GM19372 (cell line): Measurements from ENCODE around the gene DNAH9.

Experiments
- ATAC-seq: cut with Tn5 transposase; IDR thresholded peaks from one replicate; pipeline ENCODE4 v1.9.1; 2021; ENCODE audit warnings: mild to moderate bottlenecking, low read depth, moderate library complexity; ENCODE audit not compliant: unreplicated experiment

The DNAH9 gene

DNA sequence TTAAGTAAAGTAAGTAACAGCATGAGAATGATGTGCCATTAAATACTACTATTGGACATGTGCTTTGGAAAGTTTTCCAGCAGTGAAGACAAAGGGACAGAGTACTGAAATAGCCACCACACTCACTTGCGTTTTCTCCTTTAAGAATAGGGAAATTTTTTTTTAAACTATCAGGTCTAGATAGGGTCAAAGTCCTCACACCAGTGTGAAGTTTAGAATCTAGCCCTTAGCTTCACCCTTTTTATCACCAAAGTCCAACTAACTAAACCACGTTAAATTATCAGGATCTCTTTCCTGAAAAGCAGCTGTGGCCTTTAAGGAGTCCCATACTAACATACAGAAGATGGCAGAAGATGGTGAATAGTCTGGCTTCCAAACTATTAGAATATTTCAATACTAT, 218.1 kb downstream of the DNAH9 start:
- no peak for ATAC-seq

DNA sequence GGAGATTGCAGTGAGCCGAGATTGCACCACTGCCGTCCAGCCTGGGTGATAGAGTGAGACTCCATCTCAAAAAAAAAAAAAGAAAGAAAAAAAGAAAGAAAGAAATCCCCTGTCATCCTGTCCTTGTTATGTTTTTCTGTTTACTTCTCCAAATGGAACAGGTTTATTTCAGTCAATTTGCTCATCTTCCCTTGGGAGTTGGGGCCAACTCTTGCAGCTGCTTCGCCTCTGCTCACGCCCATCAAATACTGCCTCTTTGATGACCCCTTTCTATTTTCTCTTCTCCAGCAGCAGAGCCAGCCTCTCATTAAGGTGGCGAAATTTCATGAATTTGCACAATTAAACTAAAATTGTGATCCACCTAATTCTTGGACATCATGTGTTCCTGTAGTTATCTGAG, 225.6 kb downstream of the DNAH9 start:
- ATAC-seq = no peak

DNA sequence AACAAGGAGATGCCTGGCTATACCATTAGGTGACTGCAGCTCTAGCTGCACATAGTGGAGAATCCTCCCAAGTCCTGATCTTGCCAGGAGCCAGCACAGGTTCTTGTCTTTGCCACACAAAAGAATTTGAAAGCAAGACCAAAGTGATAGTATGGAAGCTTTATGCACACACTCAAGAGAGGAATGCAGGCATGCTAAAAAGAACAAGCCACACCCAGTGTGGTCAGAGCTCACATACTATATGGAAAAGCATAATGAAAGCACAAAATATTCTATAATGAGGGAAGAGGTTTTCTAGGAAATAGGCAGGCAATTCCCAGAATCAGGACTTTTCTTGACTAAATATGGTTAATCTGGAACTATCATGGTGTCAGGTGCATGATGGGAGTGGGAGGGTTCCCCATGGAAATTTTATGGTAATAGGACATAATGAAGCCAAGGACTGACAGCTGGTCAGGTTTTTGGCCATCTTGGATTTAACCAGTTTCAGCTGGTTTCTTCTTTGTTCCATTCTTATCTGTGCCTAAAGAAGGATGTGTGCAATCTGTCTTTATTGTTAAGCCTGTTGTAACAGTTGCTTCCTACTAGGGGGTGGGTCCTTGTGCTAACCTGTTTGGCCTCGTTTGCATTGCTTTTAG, 227.4 kb downstream of the DNAH9 start:
- no peak for ATAC-seq

DNA sequence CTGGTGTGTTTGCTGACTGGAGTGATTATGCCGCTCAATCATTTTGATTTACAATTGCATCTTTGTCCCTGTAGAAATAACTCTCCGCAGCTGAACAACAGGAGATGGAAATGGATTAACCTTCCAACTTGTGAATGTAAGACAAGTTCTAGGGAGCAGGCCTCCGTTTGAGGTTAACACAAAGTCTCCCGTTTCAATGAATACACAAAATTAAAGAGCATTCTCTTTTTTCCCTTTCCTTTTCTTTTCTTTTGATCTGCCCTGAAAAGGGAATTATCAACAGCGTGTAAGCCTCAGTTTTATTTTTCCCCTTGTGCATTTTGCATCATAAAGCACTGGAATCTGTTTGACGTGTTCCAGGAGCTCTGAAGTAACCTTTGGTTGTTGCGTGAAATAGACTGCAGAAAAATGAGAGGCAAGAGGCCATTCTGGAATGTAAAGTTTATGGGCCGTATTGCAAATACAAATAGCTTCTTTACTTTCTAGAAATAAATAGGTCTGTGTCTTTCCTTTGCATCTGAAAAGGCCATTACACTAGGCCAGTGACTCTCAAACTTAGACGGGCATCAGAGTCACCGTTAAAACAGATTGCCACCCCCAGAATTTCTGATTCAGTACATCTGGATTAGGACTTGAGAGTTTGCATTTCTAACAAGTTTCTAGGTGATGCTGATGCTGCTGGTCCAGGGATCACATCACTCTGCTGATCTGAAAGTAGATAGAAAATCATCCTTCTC, 234.3 kb downstream of the DNAH9 start:
- no peak for ATAC-seq

DNA sequence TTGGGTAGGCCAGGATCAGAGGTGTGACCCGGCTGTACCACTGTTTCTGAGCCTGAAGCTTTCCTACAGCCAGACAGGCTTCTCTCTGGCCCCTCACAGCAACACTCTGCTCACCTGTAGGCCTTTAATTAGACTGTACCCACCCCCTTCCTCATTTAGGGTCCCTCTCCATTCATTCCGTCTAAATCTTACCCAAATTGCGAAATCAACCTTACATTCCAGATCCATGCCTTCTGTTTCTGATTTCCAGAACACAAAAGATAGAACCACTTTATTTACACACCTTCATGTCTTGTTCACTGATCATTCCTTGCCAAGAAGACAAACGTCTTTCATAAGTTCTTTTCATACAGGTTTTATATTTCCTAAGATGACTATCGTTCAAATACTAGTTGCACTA, 238.2 kb downstream of the DNAH9 start:
- no peak for ATAC-seq

DNA sequence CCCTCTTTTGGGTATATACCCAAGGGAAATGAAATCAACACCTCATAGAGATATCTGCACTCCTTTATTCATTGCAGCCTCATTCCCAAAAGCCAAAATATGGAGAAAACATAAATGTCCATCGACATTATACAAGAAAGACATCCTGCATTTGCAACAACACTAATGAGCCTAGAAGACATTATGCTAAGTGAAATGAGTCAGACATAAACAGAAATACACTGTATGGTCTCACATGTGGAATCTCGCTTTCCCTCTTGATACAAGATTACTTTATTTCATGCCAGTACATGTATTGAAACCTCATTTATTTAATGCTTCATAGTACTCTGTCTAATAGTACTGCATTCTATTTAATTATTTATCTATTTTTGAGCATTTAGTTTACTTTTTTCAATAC, 241.8 kb downstream of the DNAH9 start:
- ATAC-seq = no peak

DNA sequence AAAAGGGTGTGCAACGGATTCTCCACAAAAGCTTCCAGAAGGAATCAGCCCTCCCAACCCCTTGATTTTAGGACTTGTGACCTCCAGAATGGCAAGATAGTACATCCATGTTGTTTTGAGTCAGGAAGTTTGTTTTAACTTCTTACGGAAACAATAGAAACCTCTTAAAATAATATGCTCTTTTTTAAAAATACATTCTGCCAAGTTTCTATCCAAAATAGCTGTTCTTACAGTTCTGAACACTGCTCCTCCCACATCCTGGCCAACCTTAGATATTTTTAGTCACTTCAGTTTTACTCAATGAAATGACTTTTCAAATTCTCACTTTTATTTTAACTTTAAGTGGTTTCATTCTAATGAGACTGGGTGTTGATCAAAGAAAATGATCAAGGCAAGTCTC, 242.6 kb downstream of the DNAH9 start:
- no peak for ATAC-seq

DNA sequence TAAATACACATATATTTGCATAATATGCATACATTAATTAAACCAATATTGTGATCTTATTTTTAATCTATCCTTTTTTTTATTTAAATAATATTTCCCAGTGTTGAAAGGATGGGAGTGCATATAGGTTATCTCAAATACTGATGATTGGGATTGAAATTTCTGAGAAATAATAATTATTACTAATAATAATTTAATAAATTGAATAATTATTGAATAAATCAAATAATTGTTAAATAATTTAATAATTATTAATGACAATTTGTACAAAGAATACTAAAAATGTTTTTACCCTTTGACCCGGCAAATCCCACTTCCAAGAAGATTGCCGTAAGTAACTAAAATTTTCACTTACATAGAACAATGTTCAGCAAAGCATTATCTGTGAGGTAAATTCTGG, 250.1 kb downstream of the DNAH9 start:
- ATAC-seq = no peak

DNA sequence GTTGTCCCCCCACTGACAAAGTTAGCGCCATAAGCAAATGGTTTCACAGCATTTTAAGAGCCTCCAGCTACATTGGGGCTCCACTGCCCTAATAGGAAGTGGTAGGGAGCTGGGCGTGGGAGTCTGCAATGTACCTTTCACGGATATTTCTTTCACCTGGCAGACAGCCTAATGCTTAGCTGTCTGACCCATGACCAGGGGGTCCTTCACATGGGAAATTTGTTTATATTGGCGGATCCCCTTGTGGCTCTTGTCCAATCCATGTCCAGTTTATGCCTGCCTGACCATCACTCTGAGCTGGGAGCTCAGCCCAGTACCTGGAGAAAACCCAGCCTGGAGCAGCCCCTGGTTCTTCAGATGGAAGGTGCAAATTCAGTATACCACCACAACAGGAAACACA, 254.0 kb downstream of the DNAH9 start:
- no peak for ATAC-seq

DNA sequence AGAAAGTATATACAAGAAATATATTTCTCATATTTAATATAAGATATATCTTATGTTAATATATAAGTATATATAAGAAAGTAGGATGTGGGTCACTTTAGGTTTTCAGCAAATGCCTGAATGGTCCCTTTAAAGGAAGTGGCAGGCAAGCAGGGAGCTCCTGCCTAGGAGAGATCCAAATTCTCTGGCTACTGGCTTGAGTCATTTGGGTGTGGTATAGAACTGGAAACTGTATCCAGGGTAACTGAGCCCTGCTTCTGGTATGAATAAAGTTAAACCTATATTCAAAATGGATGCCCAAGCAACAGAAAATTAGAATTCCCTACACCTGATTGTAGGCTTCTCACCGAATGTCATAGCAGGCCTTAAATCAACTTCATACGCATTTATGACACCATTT, 254.6 kb downstream of the DNAH9 start:
- ATAC-seq = no peak

DNA sequence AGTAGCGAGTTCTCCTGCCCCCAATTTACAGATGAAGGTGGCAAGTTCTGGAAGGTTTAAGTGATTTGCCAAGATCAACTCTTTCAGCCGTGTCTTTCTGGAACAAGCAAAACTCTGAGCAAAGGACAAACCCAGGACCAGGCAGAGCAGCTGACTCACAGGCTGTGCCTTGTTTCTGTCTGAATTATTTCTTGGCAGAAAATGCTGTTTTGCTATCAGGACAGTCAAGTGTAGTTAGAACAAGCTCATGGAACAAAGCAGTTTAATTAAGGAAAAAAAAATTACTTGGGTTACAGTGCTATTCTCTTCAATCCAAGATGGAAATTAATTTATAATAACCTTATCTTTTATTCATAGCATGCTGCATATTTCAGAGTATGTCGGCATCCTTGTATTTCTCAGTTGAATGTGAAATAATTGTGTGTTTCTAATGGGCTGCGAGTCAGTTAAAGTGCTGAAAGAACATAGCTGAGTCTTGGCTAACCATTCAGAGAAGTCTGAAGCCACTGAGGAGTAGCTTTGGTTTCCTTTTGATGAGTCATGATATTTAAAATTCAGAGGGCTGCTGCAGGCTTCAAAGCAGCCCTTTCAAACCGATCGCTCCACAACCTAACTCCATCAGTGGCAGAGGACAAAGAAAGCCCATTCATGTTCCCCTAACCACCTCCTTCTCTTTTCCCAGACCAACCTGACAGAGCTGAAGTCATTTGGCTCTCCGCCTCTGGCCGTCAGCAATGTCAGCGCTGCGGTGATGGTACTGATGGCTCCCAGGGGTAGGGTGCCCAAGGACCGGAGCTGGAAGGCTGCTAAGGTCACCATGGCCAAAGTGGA, 255.3 kb downstream of the DNAH9 start:
- ATAC-seq = no peak

DNA sequence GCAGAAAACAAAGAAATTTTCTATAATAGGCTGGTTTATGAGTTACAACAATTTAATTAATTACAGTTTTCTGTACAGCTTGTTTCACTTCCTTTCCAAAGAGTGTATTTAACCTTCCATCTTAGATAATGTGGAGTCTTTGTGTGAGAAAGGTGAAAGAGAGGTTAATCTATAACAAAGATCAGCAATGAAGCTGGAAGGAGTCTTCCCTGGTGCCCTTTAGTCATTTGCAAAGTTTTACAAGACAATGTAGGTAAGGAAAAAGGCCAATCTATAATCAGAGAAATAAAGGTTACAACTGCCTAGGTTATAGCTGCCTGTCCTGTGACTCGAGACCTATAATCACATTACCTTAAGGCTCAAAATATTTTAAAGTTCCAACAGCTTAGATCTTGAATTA, 257.0 kb downstream of the DNAH9 start:
- ATAC-seq = no peak

DNA sequence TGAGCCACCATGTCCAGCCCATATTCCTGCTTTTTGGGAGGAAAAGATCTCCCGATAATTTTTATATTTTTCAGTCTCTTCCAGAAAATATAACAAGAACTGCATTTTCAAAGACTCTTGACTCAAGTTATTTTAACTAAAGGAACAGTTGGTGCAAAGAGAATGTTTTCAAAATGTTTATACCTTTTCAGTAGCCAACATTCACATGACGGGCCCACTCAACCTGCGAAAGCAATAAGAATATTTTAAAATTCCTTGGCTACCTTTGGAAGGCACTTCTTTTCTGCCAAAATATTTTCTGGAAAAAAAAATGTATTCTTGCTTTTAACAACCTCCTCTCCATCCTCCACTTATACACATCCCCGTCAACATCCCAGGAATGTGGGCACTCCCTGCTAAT, 258.7 kb downstream of the DNAH9 start:
- no peak for ATAC-seq

DNA sequence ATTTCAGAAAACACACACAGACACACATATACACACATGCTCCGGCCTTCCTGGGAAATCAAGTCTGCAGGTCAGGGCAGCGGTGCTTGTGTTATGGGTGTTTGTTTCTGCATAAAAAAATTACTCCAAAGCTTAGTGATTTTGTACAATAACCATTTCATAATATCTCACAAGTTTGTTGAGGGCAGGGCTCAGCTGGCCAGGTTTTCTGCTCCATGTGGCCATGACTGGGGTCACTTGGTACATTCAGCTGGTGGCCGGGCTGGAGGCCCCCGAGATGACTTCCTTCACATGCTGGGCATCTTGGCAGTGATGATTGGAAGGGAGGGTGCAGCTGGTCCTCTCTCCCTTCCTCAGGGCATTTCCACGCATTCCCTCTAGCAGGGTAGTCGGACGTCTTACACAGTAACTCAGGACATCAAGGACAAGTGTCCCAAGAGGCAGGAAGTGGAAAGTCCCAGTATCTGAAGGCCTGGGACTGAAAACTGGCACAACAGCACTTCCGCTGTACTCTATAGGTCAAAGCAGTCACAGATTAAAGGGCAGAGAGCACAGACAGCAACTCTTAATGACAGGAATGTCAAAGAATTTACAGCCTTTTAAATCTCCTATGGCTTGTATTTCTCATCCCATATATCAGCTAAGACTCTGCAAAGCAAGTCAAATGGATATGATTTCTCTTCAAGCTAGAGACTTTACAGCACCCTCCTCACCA, 271.6 kb downstream of the DNAH9 start:
- no peak for ATAC-seq

DNA sequence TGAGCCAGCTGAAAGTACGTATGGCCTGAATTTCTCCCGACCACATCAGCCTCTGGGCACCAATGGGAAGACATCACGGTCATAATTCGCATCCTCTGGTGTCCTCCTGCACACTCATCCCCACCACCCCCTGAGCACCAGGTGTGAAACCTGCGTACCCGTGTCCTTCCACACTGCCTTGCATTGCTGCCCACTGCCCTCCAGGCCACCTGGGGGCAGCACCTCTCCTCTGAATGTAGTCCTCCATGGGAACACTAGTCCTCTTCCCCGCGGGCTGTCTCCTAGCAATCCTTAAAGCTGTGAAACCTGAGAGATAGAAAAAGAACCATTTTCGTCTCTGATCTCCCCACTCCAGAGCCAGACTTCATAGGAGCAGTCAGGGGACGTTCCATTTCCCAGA, 273.5 kb downstream of the DNAH9 start:
- no peak for ATAC-seq

DNA sequence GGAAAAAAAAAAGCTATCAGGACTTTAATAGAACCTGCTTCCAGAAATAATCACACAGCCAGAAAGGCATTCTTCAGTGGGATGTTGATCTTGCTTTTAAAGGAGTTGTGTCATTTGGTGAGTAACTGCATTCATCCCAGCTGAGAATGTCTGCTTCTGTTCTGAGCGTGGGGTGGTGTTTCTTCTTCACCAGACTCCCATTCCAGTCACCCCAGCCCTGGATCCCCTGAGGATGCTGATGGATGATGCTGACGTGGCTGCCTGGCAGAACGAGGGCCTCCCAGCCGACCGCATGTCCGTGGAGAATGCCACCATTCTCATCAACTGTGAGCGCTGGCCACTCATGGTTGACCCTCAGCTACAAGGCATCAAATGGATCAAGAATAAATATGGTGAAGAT, 276.5 kb downstream of the DNAH9 start:
- no peak for ATAC-seq

DNA sequence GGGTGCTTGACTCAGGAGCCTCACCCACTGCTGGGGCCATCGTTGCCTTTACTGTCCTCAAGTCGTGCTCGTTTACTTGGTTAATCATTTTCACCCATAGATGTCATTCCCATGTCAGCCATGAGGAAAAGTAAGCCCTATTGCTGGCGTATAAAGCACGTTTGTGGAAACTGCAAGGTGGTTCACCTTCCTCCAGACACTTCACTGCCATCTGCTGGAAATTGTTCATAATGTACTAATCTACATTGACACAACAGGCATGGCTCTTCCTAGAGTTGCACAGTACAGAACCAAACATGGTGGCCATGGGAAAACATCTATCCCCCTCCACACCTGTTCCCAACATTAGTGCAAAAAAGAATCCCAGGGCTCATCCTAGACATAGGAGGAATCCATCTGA, 282.4 kb downstream of the DNAH9 start:
- no peak for ATAC-seq

DNA sequence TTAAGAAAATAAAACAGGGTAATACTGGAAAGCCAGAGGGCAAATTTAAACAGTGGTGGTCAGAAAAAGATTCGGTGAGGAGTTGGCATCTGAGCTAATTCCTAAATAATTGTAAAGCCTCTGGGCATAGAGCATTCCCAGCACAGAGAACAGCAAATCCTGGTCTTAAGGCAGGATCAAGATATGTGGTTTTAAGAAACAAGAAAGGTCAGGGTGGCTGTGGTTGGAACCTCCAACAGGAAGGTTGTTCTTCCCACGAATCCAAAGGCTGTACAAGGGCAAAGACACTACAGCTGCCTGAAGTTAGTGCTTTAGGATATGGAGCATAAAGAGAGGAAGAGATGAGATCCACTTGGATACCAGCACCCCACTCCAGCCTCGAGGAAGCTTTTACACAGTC, 284.4 kb downstream of the DNAH9 start:
- ATAC-seq = no peak

DNA sequence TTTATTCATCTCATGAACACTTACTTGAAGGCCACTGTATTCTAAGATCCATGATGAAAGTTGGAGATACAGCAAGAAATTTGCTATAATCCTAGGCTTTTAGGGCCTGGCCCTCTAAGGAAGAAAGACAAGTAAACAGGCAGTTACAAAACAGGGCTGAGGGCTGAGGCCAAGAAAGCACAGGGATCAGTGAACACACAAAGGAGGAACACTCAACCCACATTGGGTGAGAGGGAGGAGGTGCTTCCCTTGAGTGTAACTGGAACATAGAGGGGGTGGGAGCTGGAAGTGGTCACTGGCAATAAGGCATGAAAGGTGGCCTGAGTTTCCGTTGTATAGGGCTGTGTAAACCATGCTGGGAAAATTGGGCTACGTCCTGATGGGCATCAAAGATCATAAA, 286.8 kb downstream of the DNAH9 start:
- ATAC-seq = no peak

DNA sequence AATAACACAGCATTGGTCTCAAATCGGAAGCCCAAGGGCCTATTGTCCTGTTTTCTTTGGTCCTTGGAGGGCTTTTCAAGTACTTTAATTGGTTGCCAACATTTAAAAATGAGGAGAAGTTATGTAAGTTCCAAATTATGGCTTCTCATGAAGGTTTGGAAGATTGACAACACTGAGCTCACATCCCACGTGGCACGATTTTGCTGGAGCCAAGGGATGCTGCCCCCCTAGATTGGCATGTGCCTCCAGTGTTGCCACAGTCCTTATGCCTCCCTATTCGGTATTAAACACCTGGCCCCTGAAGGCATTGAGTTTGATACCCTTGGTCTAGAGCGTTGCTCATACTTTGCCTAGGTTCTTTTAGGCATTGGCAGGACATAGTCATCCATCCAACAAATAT, 291.0 kb downstream of the DNAH9 start:
- ATAC-seq = no peak

DNA sequence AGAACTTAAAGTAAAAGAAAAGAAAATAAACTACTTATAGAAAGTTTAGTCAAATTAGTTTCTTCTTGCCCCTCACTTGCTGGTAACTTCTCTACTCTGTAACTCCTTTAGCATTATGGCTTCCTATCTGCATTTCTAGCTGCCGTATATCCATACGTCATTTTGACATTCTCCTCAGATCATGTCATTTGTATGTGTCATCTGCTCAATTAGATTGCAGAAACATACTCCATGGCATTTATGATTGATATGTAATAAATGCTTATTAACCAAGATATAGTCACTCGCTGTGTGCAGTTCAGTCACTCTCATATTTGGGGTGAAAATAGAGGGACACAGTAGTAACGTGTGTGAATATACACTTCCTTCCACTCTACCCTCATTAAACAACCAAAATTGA, 295.6 kb downstream of the DNAH9 start:
- ATAC-seq = no peak
